K562 (cell line): Measurements from ENCODE around the gene NDUFV2. TPM values are rescaled to one million over a fixed set of nuclear protein-coding genes. Genes with fewer than 3 reads are reported as not detected.

ENCODE experiments used
- ATF6 ChIP-seq: sonication (generic); formaldehyde crosslinking; IDR thresholded peaks from 2 replicates; pipeline ENCODE4 v1.4.0; 2020; ENCODE audit warnings: mild to moderate bottlenecking, missing genetic modification reagents
- JUND ChIP-seq, 2 experiments: IDR thresholded peaks; 2 replicates in 1 of 2; 3 replicates in 1 of 2; pipeline ENCODE4 v1.6.1; 2011; ENCODE audit warnings: borderline replicate concordance in 2 of 2, low read depth in 2 of 2, low read length in 2 of 2, improper control_type of control experiment in 1 of 2, missing biosample characterization in 1 of 2, missing genetic modification characterization in 1 of 2, missing genetic modification reagents in 1 of 2
- KLF13 ChIP-seq: fragments of 450-650 bp; IDR thresholded peaks from 2 replicates; pipeline ENCODE4 v1.6.1; 2016; ENCODE audit warnings: missing genetic modification characterization, low read depth, mild to moderate bottlenecking, missing compliant biosample characterization, moderate library complexity, borderline replicate concordance
- MBD2 ChIP-seq: sonication (generic); IDR thresholded peaks from 2 replicates; pipeline ENCODE4 v1.6.1; 2016; ENCODE audit warnings: low read depth, borderline replicate concordance
- MITF ChIP-seq: IDR thresholded peaks from 2 replicates; pipeline ENCODE4 v1.6.1; 2014; ENCODE audit warnings: antibody characterized with exemption
- MTA1 ChIP-seq: fragments of 450-650 bp; IDR thresholded peaks from 2 replicates; pipeline ENCODE4 v1.6.1; 2017; ENCODE audit warnings: borderline replicate concordance
- MYNN ChIP-seq, 2 experiments: sonication (generic); formaldehyde crosslinking in 1 of 2; IDR thresholded peaks; 2 replicates each; pipeline versions ENCODE4 v1.5.0 to v1.6.1; 2016 to 2020; ENCODE audit warnings: antibody characterized with exemption in 1 of 2, missing genetic modification reagents in 1 of 2
- PHF20 ChIP-seq: fragments of 450-650 bp; IDR thresholded peaks from 2 replicates; pipeline ENCODE4 v1.6.1; 2018; ENCODE audit not compliant: partially characterized antibody
- POLR2B ChIP-seq: fragments of 450-650 bp; IDR thresholded peaks from 2 replicates; pipeline ENCODE4 v1.6.1; 2018; ENCODE audit warnings: low read depth; ENCODE audit not compliant: partially characterized antibody
- SAFB2 ChIP-seq: fragments of 200-400 bp; formaldehyde crosslinking; IDR thresholded peaks from 2 replicates; pipeline ENCODE4 v1.6.1; 2018; ENCODE audit warnings: borderline replicate concordance, low read length, low read depth, moderate library complexity; ENCODE audit not compliant: severe bottlenecking
- SETDB1 ChIP-seq: IDR thresholded peaks from one replicate; pipeline ENCODE4 v1.6.1; 2012; ENCODE audit warnings: low read length, control low read depth, inconsistent platforms
- SUPT5H ChIP-seq: fragments of 450-650 bp; IDR thresholded peaks from 2 replicates; pipeline ENCODE4 v1.6.1; 2016
- TEAD2 ChIP-seq: fragments of 450-650 bp; IDR thresholded peaks from 2 replicates; pipeline ENCODE4 v1.6.1; 2016; ENCODE audit warnings: missing genetic modification characterization, control low read depth, missing compliant biosample characterization
- TRIM28 ChIP-seq: fragments of 450-650 bp; IDR thresholded peaks from 2 replicates; pipeline ENCODE4 v1.6.1; 2017
- XRCC3 ChIP-seq: fragments of 450-650 bp; IDR thresholded peaks from 2 replicates; pipeline ENCODE4 v1.6.1; 2017; ENCODE audit warnings: mild to moderate bottlenecking, moderate library complexity
- YBX1 ChIP-seq: fragments of 450-650 bp; IDR thresholded peaks from 2 replicates; pipeline ENCODE4 v1.7.1; 2016; ENCODE audit warnings: mild to moderate bottlenecking
- ZBTB9 ChIP-seq: fragments of 450-650 bp; formaldehyde crosslinking; IDR thresholded peaks from 2 replicates; pipeline ENCODE4 v1.4.0; 2020; ENCODE audit warnings: mild to moderate bottlenecking, moderate library complexity
- ZNF212 ChIP-seq: fragments of 450-650 bp; formaldehyde crosslinking; IDR thresholded peaks from 2 replicates; pipeline ENCODE4 v1.4.0; 2020; ENCODE audit warnings: mild to moderate bottlenecking
- ZNF239 ChIP-seq: fragments of 250-450 bp; sonication (Bioruptor Pico); IDR thresholded peaks from 2 replicates; pipeline ENCODE4 v1.4.0; 2020; ENCODE audit warnings: mild to moderate bottlenecking
- ZNF277 ChIP-seq: fragments of 250-450 bp; sonication (Bioruptor Pico); IDR thresholded peaks from 2 replicates; pipeline ENCODE4 v1.8.0; 2022; ENCODE audit warnings: inconsistent platforms, mild to moderate bottlenecking, moderate library complexity, borderline replicate concordance
- polyA plus RNA-seq, 8 experiments: library from polyadenylated mRNA; depleted of rRNA in 4 of 8; stranded (reverse) in 5 of 8; unstranded in 3 of 8; fragments of >200 nt; fragmentation: Nextera tagmentation in 2 of 8; fragmentation: Illumina TruSeq in 1 of 8; extraction: Ambion mirVana in 2 of 8; extraction: Trizol in 1 of 8; gene quantifications; 2 replicates each; pipeline versions ENCODE4 v1.2.1 to v1.2.3, GENCODE V29; 2011 to 2014; ENCODE audit warnings: inconsistent platforms in 1 of 8, missing spikeins in 1 of 8
- total RNA-seq, 7 experiments: library from RNA; depleted of rRNA in 6 of 7; stranded (reverse); fragments of >200 nt in 6 of 7; fragmentation: Illumina TruSeq in 2 of 7; extraction: Trizol in 2 of 7; gene quantifications; 2 replicates each; pipeline versions ENCODE4 v1.2.1 to v1.2.3, GENCODE V29; 2011 to 2021; ENCODE audit warnings: low replicate concordance in 1 of 7
- TF ChIP-seq, protein P1 (sequence below): fragments of 450-650 bp; IDR thresholded peaks from 2 replicates; pipeline ENCODE4 v1.6.1; 2016; ENCODE audit warnings: borderline replicate concordance

The NDUFV2 gene
- total and polyA plus RNA-seq, 9 of the 15 experiments (the other 6 are each of a cell fraction or from before 2014, with no cell fraction given), result 213 to 550 (median 384) TPM

DNA sequence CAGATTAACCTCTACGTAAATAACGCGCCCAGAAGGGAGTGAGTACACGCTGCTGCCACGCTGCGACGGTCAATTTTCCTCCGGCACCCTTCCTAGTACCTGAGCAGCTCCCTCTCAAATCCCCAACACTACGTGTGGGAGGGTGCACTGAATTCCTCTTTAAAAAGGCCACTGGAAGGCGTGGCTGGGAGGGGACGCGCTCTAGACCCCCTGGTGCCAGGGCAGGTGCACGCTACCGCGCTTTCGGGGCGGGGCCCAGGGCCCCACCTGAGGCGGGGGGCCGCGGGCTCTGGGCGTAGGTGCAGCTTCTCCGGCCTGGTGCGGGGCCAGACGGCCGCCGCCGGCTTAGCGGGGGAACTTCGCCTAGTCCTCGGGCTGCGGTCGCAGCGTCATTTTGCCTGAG is 33.4 kb downstream of the NDUFV2 start (continued):
- TF ChIP-seq TEAD2 (tag) (no peak), ZNF212 (CRISPR knock-in tag) (0 out of 2 replicates have a peak, but pooled peaks have one; percentile 68), MTA1 (0 out of 2 replicates have a peak, but pooled peaks have one; percentile 6), PHF20 (no peak), ATF6 (CRISPR knock-in tag) (peak; percentile 69; the same call in 1 of the 2 replicates), SETDB1 (no peak), TRIM28 (no peak), POLR2B (peak; percentile 46), JUND (IDR thresholded peaks at IDR 0.05; ENCODE audit: borderline replicate concordance, low read depth, low read length) (peak; percentile 36; the same call in 1 of the 2 replicates), JUND (tag; IDR thresholded peaks at IDR 0.05; ENCODE audit: borderline replicate concordance, low read depth, low read length) (no peak), KLF13 (tag) (0 out of 2 replicates have a peak, but pooled peaks have one; percentile 18), MBD2 (no peak), ZNF239 (CRISPR knock-in tag) (no peak), ZNF277 (CRISPR knock-in tag) (no peak), SAFB2 (no peak), MYNN (IDR thresholded peaks at IDR 0.05) (peak; percentile 67; the same call in 1 of the 2 replicates), MYNN (CRISPR knock-in tag; IDR thresholded peaks at IDR 0.05) (no peak), YBX1 (no peak), XRCC3 (no peak), SUPT5H (peak; percentile 59; the same call in 1 of the 2 replicates), ZBTB9 (CRISPR knock-in tag) (peak; percentile 78), MITF (no peak)
- TF ChIP-seq, protein P1, sequence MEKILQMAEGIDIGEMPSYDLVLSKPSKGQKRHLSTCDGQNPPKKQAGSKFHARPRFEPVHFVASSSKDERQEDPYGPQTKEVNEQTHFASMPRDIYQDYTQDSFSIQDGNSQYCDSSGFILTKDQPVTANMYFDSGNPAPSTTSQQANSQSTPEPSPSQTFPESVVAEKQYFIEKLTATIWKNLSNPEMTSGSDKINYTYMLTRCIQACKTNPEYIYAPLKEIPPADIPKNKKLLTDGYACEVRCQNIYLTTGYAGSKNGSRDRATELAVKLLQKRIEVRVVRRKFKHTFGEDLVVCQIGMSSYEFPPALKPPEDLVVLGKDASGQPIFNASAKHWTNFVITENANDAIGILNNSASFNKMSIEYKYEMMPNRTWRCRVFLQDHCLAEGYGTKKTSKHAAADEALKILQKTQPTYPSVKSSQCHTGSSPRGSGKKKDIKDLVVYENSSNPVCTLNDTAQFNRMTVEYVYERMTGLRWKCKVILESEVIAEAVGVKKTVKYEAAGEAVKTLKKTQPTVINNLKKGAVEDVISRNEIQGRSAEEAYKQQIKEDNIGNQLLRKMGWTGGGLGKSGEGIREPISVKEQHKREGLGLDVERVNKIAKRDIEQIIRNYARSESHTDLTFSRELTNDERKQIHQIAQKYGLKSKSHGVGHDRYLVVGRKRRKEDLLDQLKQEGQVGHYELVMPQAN, result peak; percentile 75; the same call in 1 of the 2 replicates
